ENCODE data around the gene SEMA3E.

DNA sequence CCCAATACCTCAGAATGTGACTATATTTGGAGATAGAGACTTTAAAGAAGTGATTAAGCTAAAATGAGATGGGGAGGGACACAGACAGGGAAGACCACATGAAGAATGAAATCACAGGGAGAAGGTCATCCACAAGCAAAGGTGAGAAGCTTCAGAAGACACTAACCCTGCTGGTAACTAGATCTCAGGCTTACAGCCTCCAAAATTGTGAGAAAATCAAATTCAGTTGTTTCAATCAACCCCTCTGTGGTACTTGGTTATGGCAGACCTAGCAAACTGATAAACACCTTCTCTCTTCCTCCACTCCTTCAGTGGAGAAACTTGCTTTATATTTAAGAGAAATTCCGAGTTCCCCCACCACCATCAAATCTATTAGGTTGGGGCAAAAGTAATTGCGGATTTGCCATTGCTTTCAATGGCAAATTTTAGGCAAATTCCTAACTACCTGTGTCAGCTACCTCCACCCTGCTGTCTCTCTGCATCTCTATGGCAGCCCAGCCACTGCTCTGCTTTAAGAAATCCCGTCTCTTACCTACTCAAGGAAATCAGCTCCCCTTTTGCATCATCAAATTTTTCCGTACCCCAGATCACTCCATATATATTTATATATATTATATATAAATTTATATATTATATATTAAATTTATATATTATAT lies 38.2 kb downstream of the SEMA3E start:
- TF ChIP-seq, protein P1, sequence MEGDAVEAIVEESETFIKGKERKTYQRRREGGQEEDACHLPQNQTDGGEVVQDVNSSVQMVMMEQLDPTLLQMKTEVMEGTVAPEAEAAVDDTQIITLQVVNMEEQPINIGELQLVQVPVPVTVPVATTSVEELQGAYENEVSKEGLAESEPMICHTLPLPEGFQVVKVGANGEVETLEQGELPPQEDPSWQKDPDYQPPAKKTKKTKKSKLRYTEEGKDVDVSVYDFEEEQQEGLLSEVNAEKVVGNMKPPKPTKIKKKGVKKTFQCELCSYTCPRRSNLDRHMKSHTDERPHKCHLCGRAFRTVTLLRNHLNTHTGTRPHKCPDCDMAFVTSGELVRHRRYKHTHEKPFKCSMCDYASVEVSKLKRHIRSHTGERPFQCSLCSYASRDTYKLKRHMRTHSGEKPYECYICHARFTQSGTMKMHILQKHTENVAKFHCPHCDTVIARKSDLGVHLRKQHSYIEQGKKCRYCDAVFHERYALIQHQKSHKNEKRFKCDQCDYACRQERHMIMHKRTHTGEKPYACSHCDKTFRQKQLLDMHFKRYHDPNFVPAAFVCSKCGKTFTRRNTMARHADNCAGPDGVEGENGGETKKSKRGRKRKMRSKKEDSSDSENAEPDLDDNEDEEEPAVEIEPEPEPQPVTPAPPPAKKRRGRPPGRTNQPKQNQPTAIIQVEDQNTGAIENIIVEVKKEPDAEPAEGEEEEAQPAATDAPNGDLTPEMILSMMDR (conservative IDR thresholded peaks at IDR 0.05; ENCODE audit: low read length), result no peak
- TF ChIP-seq EZH2phosphoT487 (IDR thresholded peaks at IDR 0.05; ENCODE audit: borderline replicate concordance), result no peak
